ENCODE measurements around the gene CHAT.

CHAT gene

DNA sequence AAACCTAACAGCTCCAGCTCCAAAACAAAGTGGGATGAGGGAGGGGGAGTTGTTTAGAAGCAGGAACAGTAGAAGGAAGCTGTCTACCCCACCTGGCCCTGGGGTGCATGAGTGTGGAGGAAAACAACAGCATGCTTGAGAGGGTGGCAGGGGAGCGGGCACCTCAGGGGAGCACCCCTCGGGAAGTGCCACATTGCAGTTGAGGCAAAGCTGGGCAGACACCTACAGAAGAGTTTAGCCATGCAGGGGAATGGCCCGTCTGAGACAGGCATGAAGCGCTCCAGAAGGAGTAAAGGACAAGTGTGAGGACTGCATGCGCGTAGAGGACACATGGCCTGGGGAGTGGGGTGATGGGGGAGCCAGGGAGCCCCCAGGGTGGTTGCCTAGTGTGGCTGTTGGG is 18.1 kb downstream of the CHAT start:
- TF ChIP-seq, protein P1, sequence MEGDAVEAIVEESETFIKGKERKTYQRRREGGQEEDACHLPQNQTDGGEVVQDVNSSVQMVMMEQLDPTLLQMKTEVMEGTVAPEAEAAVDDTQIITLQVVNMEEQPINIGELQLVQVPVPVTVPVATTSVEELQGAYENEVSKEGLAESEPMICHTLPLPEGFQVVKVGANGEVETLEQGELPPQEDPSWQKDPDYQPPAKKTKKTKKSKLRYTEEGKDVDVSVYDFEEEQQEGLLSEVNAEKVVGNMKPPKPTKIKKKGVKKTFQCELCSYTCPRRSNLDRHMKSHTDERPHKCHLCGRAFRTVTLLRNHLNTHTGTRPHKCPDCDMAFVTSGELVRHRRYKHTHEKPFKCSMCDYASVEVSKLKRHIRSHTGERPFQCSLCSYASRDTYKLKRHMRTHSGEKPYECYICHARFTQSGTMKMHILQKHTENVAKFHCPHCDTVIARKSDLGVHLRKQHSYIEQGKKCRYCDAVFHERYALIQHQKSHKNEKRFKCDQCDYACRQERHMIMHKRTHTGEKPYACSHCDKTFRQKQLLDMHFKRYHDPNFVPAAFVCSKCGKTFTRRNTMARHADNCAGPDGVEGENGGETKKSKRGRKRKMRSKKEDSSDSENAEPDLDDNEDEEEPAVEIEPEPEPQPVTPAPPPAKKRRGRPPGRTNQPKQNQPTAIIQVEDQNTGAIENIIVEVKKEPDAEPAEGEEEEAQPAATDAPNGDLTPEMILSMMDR (IDR thresholded peaks at IDR 0.05; ENCODE audit: poor library complexity, severe bottlenecking), result no peak
- Histone ChIP-seq H3K9me3 (ENCODE audit: severe bottlenecking) (no peaks in the 10 kb centered on the region), H3K4me1 (ENCODE audit: insufficient read depth, poor library complexity, severe bottlenecking) (no peaks in the 10 kb centered on the region), H3K4me3 (ENCODE audit: severe bottlenecking) (no peak overlapping the region), H3K27ac (ENCODE audit: poor library complexity, severe bottlenecking) (no peak overlapping the region), H3K27me3 (ENCODE audit: insufficient read depth, poor library complexity, severe bottlenecking) (no peaks in the 10 kb centered on the region), H3K36me3 (ENCODE audit: low read depth) (no peaks in the 10 kb centered on the region)
- peak; percentile 25 for DNase-seq (ENCODE audit: low spot score)
- no peak for ATAC-seq (ENCODE audit: low read depth)

DNA sequence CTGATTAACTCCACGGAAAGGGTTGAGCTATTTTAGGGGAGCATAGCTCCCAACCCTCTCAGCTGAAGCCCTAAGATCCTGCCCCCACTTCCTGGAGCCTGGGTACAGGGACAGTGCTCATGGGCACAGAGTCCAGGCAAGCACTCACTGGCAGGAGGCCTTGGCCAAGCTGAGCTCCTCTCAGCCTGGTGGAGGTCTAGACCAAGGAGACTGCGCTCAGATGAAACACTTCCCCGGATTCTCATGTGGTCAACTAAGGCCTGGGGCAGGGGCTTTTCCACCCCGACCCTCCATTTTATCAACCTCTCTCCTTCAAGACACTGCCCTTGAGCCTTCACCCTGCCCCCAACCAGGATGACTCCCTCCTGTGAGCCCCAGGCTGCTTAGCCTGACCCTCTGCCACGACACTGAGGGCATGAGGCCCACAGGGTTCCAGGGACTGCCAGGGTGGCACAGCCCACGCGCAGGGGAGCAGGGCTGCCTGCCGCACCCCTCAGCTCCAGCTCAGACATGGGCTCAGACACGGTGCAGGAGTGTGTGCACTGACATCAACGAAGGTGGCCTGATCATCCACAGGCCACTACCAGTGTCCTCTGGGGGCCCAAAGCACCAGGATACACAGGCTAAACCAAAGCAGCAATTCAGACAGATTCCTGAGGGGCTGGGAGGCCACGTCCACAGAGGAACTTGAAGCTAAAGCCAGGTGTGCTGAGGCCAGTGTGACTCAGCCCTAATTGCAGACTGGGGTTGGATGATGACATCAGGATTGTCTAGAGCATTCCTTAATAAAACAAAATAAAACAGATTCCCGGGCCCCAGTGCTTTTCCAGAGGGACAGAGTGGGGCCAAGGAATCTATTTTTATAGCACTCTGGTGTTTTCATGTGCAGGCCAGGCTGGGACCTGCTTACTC is 18.8 kb downstream of the CHAT start:
- Histone ChIP-seq H3K27me3 (ENCODE audit: insufficient read depth, poor library complexity, severe bottlenecking) (peaks cover 2% of the 10 kb centered on the region), H3K36me3 (ENCODE audit: low read depth) (no peaks in the 10 kb centered on the region), H3K9me3 (ENCODE audit: severe bottlenecking) (no peaks in the 10 kb centered on the region), H3K4me3 (ENCODE audit: severe bottlenecking) (no peak overlapping the region), H3K4me1 (ENCODE audit: insufficient read depth, poor library complexity, severe bottlenecking) (no peaks in the 10 kb centered on the region), H3K27ac (ENCODE audit: poor library complexity, severe bottlenecking) (no peak overlapping the region)
- DNase-seq (ENCODE audit: low spot score) (peak; percentile 19), ATAC-seq (ENCODE audit: low read depth) (peak; percentile 76)
- TF ChIP-seq, protein P1 (IDR thresholded peaks at IDR 0.05; ENCODE audit: poor library complexity, severe bottlenecking), result no peak

DNA sequence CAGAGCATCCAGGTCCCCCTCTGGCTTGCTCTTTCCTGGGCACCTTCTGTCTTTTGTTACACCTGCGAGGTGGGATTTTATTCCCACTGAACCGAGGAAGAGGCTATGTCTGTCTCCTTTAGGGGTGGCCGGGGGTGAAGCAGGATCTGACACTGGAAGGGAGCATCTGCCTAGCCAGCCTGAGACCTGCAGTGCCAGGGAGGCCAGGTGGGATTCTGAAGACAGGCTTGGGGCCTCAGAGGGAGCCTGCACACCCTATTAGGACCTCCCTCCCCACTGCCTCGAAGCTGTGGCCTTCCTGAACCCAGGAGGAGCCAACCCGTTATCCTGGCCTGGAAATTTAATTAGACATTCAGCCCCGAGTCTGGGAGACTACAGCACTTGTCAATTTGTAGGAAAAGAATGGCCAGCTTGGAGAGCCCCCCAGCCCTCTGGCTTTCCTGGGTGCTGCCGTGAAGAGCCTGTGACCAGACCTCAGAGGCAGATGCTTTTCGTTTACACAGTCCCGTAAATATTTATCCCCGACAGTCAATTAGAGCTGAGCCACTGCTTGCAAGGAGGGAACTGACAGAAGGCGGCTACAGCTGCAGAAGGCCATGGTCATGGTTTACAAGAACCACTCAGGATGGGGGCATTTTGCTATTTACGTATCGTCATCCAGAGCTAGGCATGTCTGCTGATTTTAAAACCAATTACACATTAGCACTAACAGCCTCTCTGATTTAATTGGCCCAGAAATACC is 19.7 kb downstream of the CHAT start:
- no peaks in the 10 kb centered on the region for H3K4me1 ChIP-seq (ENCODE audit: insufficient read depth, poor library complexity, severe bottlenecking)
- no peak overlapping the region for H3K4me3 ChIP-seq (ENCODE audit: severe bottlenecking)
- peaks cover 10% of the 10 kb centered on the region for H3K27me3 ChIP-seq (ENCODE audit: insufficient read depth, poor library complexity, severe bottlenecking)
- ATAC-seq (ENCODE audit: low read depth), result no peak
- DNase-seq (ENCODE audit: low spot score), result peak; percentile 23
- TF ChIP-seq, protein P1 (IDR thresholded peaks at IDR 0.05; ENCODE audit: poor library complexity, severe bottlenecking), result no peak
- H3K9me3 ChIP-seq (ENCODE audit: severe bottlenecking), result no peaks in the 10 kb centered on the region
- no peaks in the 10 kb centered on the region for H3K36me3 ChIP-seq (ENCODE audit: low read depth)
- H3K27ac ChIP-seq (ENCODE audit: poor library complexity, severe bottlenecking), result no peak overlapping the region

DNA sequence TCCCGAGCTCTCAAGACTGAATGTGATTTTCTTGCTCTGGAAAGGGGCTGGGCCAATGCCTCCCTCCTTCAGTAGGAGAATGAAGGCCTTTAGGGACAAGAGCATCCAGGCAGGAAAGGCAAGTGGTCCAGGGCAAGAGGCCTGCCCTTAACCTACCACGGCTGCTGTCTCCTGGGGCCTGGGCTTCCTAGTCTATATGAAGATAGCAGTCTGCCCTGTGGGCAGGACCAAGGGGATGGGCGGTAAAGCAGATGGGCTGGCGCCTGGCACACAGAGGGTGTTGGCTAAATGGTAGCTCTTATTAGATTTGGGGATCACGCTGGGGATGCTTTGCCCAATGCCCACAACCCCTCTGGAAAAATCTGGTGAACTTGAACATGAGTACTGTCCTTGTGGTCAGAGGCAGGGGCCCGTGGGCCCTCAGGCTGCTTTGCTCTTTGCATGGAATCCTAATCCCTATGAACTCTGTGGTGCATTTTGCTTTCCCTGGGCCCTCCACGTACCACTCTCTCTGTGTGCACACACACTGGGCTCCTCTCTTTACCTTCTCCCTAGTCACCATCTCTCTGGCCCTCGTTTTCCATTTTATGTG is 20.3 kb downstream of the CHAT start:
- Histone ChIP-seq H3K27me3 (ENCODE audit: insufficient read depth, poor library complexity, severe bottlenecking) (peaks cover 17% of the 10 kb centered on the region), H3K36me3 (ENCODE audit: low read depth) (no peaks in the 10 kb centered on the region), H3K4me1 (ENCODE audit: insufficient read depth, poor library complexity, severe bottlenecking) (no peaks in the 10 kb centered on the region), H3K27ac (ENCODE audit: poor library complexity, severe bottlenecking) (no peak overlapping the region), H3K4me3 (ENCODE audit: severe bottlenecking) (no peak overlapping the region), H3K9me3 (ENCODE audit: severe bottlenecking) (no peaks in the 10 kb centered on the region)
- TF ChIP-seq, protein P1 (IDR thresholded peaks at IDR 0.05; ENCODE audit: poor library complexity, severe bottlenecking), result no peak
- ATAC-seq (ENCODE audit: low read depth) (no peak), DNase-seq (ENCODE audit: low spot score) (peak; percentile 32)
